UCSD-AML1 (cell line): ENCODE results near the gene LTBP3.

Experiments used
- DNase-seq: peaks from one replicate; lab custom pipeline; 2025; ENCODE audit not compliant: unreplicated experiment; lab: John Stamatoyannopoulos, UW

Gene LTBP3

GRCh38 chr11:65498727-65498976, 59.5 kb downstream of the LTBP3 start:
- DNase-seq = no peak

GRCh38 chr11:65498042-65498726, 60.0 kb downstream of the LTBP3 start:
- DNase-seq = peak; percentile 67

GRCh38 chr11:65497141-65498041, 60.8 kb downstream of the LTBP3 start:
- DNase-seq = peak; percentile 100

GRCh38 chr11:65496304-65497140, 61.6 kb downstream of the LTBP3 start:
- DNase-seq = no peak

- no peak for DNase-seq
These were observed 64.6 kb downstream of the LTBP3 start for GRCh38 chr11:65493367-65494176.

- DNase-seq = peak; percentile 67
These were observed 65.4 kb downstream of the LTBP3 start for GRCh38 chr11:65492637-65493366.

- no peak for DNase-seq
These were observed 65.8 kb downstream of the LTBP3 start for GRCh38 chr11:65492387-65492636.

GRCh38 chr11:65491614-65492386, 66.4 kb downstream of the LTBP3 start:
- peak; percentile 50 for DNase-seq

- no peak for DNase-seq
These were observed 67.0 kb downstream of the LTBP3 start for GRCh38 chr11:65491163-65491465.

- no peak for DNase-seq
These were observed 68.3 kb downstream of the LTBP3 start for GRCh38 chr11:65489706-65490320.

- DNase-seq = no peak
These were observed 69.0 kb downstream of the LTBP3 start for GRCh38 chr11:65489035-65489705.
